Activated naive CD8-positive, alpha-beta T cell treated with anti-CD3 and anti-CD28 coated beads for 36 hours (primary cell): Measurements from ENCODE around the gene FHIT. TPM values are rescaled to one million over a fixed set of nuclear protein-coding genes. Genes with fewer than 3 reads are reported as not detected.

Experiments
- DNase-seq: peaks from one replicate; pipeline ENCODE4 v3.0.0; 2021
- H3K27ac Mint-ChIP-seq: one replicate; pipeline ENCODE4 v1.8.0; 2022; ENCODE audit warnings: mild to moderate bottlenecking, moderate library complexity, mixed read lengths
- H3K27me3 Mint-ChIP-seq: one replicate; pipeline ENCODE4 v1.8.0; 2022; ENCODE audit warnings: mild to moderate bottlenecking, mixed read lengths
- H3K36me3 Mint-ChIP-seq: one replicate; pipeline ENCODE4 v1.8.0; 2021; ENCODE audit warnings: mild to moderate bottlenecking, mixed read lengths
- H3K4me1 Mint-ChIP-seq: one replicate; pipeline ENCODE4 v1.8.0; 2021; ENCODE audit warnings: mixed read lengths
- H3K4me3 Mint-ChIP-seq: one replicate; pipeline ENCODE4 v1.8.0; 2022; ENCODE audit warnings: mild to moderate bottlenecking, moderate library complexity, mixed read lengths
- H3K9me3 Mint-ChIP-seq: one replicate; pipeline ENCODE4 v1.8.0; 2022; ENCODE audit warnings: mixed read lengths
- total RNA-seq, 2 experiments: library from RNA; stranded (reverse); gene quantifications; one replicate each; pipeline ENCODE4 v1.2.3, GENCODE V29; 2021

Gene FHIT
- total RNA-seq, 2 experiments from 2014 or later: 8.6 to 9.0 TPM

GRCh38 chr3:60282866-60283265 lies 968.4 kb downstream of the FHIT start:
- no peaks in the 10 kb centered on the region for H3K9me3 Mint-ChIP-seq
- DNase-seq: no peak
- H3K27ac Mint-ChIP-seq: no peak overlapping the region
- no peaks in the 10 kb centered on the region for H3K36me3 Mint-ChIP-seq
- H3K27me3 Mint-ChIP-seq: no peaks in the 10 kb centered on the region
- peaks cover 2% of the 10 kb centered on the region for H3K4me1 Mint-ChIP-seq
- H3K4me3 Mint-ChIP-seq: no peak overlapping the region

- Mint-ChIP-seq H3K4me1 (peaks cover 2% of the 10 kb centered on the region), H3K27ac (no peak overlapping the region), H3K4me3 (no peak overlapping the region), H3K36me3 (no peaks in the 10 kb centered on the region), H3K27me3 (no peaks in the 10 kb centered on the region), H3K9me3 (no peaks in the 10 kb centered on the region)
- DNase-seq: no peak
Observed at GRCh38 chr3:60281970-60282369, 969.3 kb downstream of the FHIT start.

GRCh38 chr3:60277361-60277800 lies 973.9 kb downstream of the FHIT start:
- Mint-ChIP-seq H3K4me3 (no peak overlapping the region), H3K27me3 (no peaks in the 10 kb centered on the region), H3K4me1 (no peaks in the 10 kb centered on the region), H3K36me3 (no peaks in the 10 kb centered on the region), H3K27ac (no peak overlapping the region), H3K9me3 (peaks cover 3% of the 10 kb centered on the region)
- DNase-seq: no peak

- H3K27ac Mint-ChIP-seq: no peak overlapping the region
- H3K27me3 Mint-ChIP-seq: no peaks in the 10 kb centered on the region
- H3K4me1 Mint-ChIP-seq: no peaks in the 10 kb centered on the region
- no peaks in the 10 kb centered on the region for H3K36me3 Mint-ChIP-seq
- H3K9me3 Mint-ChIP-seq: peaks cover 3% of the 10 kb centered on the region
- no peak for DNase-seq
- H3K4me3 Mint-ChIP-seq: no peak overlapping the region
Observed at GRCh38 chr3:60276615-60277014, 974.6 kb downstream of the FHIT start.

- H3K9me3 Mint-ChIP-seq: peaks cover 3% of the 10 kb centered on the region
- H3K4me3 Mint-ChIP-seq: no peak overlapping the region
- H3K4me1 Mint-ChIP-seq: no peaks in the 10 kb centered on the region
- no peak for DNase-seq
- H3K36me3 Mint-ChIP-seq: no peaks in the 10 kb centered on the region
- H3K27me3 Mint-ChIP-seq: no peaks in the 10 kb centered on the region
- H3K27ac Mint-ChIP-seq: no peak overlapping the region
Observed at GRCh38 chr3:60274646-60275045, 976.6 kb downstream of the FHIT start.

GRCh38 chr3:60274098-60274497 lies 977.2 kb downstream of the FHIT start:
- no peak overlapping the region for H3K27ac Mint-ChIP-seq
- no peak for DNase-seq

GRCh38 chr3:60269829-60270266 lies 981.4 kb downstream of the FHIT start:
- H3K4me1 Mint-ChIP-seq: no peaks in the 10 kb centered on the region
- no peak overlapping the region for H3K27ac Mint-ChIP-seq
- no peaks in the 10 kb centered on the region for H3K27me3 Mint-ChIP-seq
- H3K36me3 Mint-ChIP-seq: no peaks in the 10 kb centered on the region
- no peak for DNase-seq
- no peak overlapping the region for H3K4me3 Mint-ChIP-seq
- peaks cover 3% of the 10 kb centered on the region for H3K9me3 Mint-ChIP-seq

More at GRCh38 chr3:60274098-60274497, 977.2 kb downstream of the FHIT start:
- Mint-ChIP-seq H3K4me1 (no peaks in the 10 kb centered on the region), H3K9me3 (peaks cover 3% of the 10 kb centered on the region), H3K36me3 (no peaks in the 10 kb centered on the region), H3K4me3 (no peak overlapping the region), H3K27me3 (no peaks in the 10 kb centered on the region)

- no peaks in the 10 kb centered on the region for H3K36me3 Mint-ChIP-seq
- H3K27ac Mint-ChIP-seq: no peak overlapping the region
- no peak overlapping the region for H3K4me3 Mint-ChIP-seq
- no peaks in the 10 kb centered on the region for H3K4me1 Mint-ChIP-seq
- no peak for DNase-seq
- peaks cover 3% of the 10 kb centered on the region for H3K9me3 Mint-ChIP-seq
- H3K27me3 Mint-ChIP-seq: no peaks in the 10 kb centered on the region
Observed at GRCh38 chr3:60269377-60269776, 981.9 kb downstream of the FHIT start.

- H3K36me3 Mint-ChIP-seq: no peaks in the 10 kb centered on the region
- no peak overlapping the region for H3K4me3 Mint-ChIP-seq
- DNase-seq: no peak
- no peak overlapping the region for H3K27ac Mint-ChIP-seq
- H3K27me3 Mint-ChIP-seq: no peaks in the 10 kb centered on the region
- H3K4me1 Mint-ChIP-seq: no peaks in the 10 kb centered on the region
- H3K9me3 Mint-ChIP-seq: no peaks in the 10 kb centered on the region
Observed at GRCh38 chr3:60268123-60268522, 983.1 kb downstream of the FHIT start.

- Mint-ChIP-seq H3K36me3 (no peaks in the 10 kb centered on the region), H3K4me1 (peaks cover 9% of the 10 kb centered on the region), H3K27ac (no peak overlapping the region), H3K4me3 (no peak overlapping the region), H3K27me3 (no peaks in the 10 kb centered on the region), H3K9me3 (no peaks in the 10 kb centered on the region)
- DNase-seq: no peak
Observed at GRCh38 chr3:60266444-60266843, 984.8 kb downstream of the FHIT start.

GRCh38 chr3:60263191-60263590 lies 988.1 kb downstream of the FHIT start:
- H3K4me1 Mint-ChIP-seq: peaks cover 12% of the 10 kb centered on the region
- H3K27ac Mint-ChIP-seq: no peak overlapping the region
- no peak overlapping the region for H3K4me3 Mint-ChIP-seq
- H3K9me3 Mint-ChIP-seq: no peaks in the 10 kb centered on the region
- no peak for DNase-seq
- H3K27me3 Mint-ChIP-seq: no peaks in the 10 kb centered on the region
- no peaks in the 10 kb centered on the region for H3K36me3 Mint-ChIP-seq

GRCh38 chr3:60262546-60262945 lies 988.7 kb downstream of the FHIT start:
- H3K9me3 Mint-ChIP-seq: no peaks in the 10 kb centered on the region
- no peak overlapping the region for H3K4me3 Mint-ChIP-seq
- H3K27ac Mint-ChIP-seq: no peak overlapping the region
- H3K4me1 Mint-ChIP-seq: peaks cover 12% of the 10 kb centered on the region
- no peak for DNase-seq
- no peaks in the 10 kb centered on the region for H3K36me3 Mint-ChIP-seq
- H3K27me3 Mint-ChIP-seq: no peaks in the 10 kb centered on the region

GRCh38 chr3:60260546-60260945 lies 990.7 kb downstream of the FHIT start:
- H3K4me3 Mint-ChIP-seq: no peak overlapping the region
- H3K27me3 Mint-ChIP-seq: no peaks in the 10 kb centered on the region
- no peak for DNase-seq
- no peak overlapping the region for H3K27ac Mint-ChIP-seq
- H3K9me3 Mint-ChIP-seq: no peaks in the 10 kb centered on the region
- H3K36me3 Mint-ChIP-seq: no peaks in the 10 kb centered on the region
- H3K4me1 Mint-ChIP-seq: peaks cover 14% of the 10 kb centered on the region

GRCh38 chr3:60250810-60251209 lies 1000.4 kb downstream of the FHIT start:
- peaks cover 4% of the 10 kb centered on the region for H3K9me3 Mint-ChIP-seq
- H3K4me1 Mint-ChIP-seq: peaks cover 3% of the 10 kb centered on the region
- H3K4me3 Mint-ChIP-seq: no peak overlapping the region
- DNase-seq: no peak
- no peaks in the 10 kb centered on the region for H3K36me3 Mint-ChIP-seq
- H3K27ac Mint-ChIP-seq: no peak overlapping the region
- H3K27me3 Mint-ChIP-seq: no peaks in the 10 kb centered on the region

- DNase-seq: no peak
- Mint-ChIP-seq H3K4me3 (no peak overlapping the region), H3K4me1 (peaks cover 3% of the 10 kb centered on the region), H3K27ac (no peak overlapping the region), H3K9me3 (peaks cover 4% of the 10 kb centered on the region), H3K27me3 (no peaks in the 10 kb centered on the region), H3K36me3 (no peaks in the 10 kb centered on the region)
Observed at GRCh38 chr3:60250206-60250605, 1001.0 kb downstream of the FHIT start.

- H3K27ac Mint-ChIP-seq: no peak overlapping the region
- no peak for DNase-seq
- peaks cover 4% of the 10 kb centered on the region for H3K9me3 Mint-ChIP-seq
- H3K4me1 Mint-ChIP-seq: peaks cover 3% of the 10 kb centered on the region
- H3K36me3 Mint-ChIP-seq: no peaks in the 10 kb centered on the region
- H3K4me3 Mint-ChIP-seq: no peak overlapping the region
- H3K27me3 Mint-ChIP-seq: no peaks in the 10 kb centered on the region
Observed at GRCh38 chr3:60246361-60246760, 1004.9 kb downstream of the FHIT start.

GRCh38 chr3:60243456-60243855 lies 1007.8 kb downstream of the FHIT start:
- H3K4me3 Mint-ChIP-seq: no peak overlapping the region
- H3K4me1 Mint-ChIP-seq: peaks cover 4% of the 10 kb centered on the region
- H3K9me3 Mint-ChIP-seq: peaks cover 4% of the 10 kb centered on the region
- no peak for DNase-seq
- H3K36me3 Mint-ChIP-seq: no peaks in the 10 kb centered on the region
- no peaks in the 10 kb centered on the region for H3K27me3 Mint-ChIP-seq
- H3K27ac Mint-ChIP-seq: no peak overlapping the region
